ENCODE results near the gene SLC26A1. TPM values are rescaled to one million over a fixed set of nuclear protein-coding genes. Genes with fewer than 3 reads are reported as not detected.

Gene SLC26A1
- total and polyA plus RNA-seq, 2 experiments from 2014 or later, result 0.77 to 6.3 TPM

- Histone ChIP-seq H3K36me3 (no peaks in the 10 kb centered on the region), H3K27ac (no peak overlapping the region), H3K9me3 (ENCODE audit: low read depth) (no peaks in the 10 kb centered on the region), H3K4me3 (no peak overlapping the region), H3K27me3 (no peaks in the 10 kb centered on the region), H3K4me1 (ENCODE audit: low read depth) (peaks cover 14% of the 10 kb centered on the region)
- DNase-seq (ENCODE audit: low read depth in 1 of 2, low spot score in 1 of 2), result no peak
- TF ChIP-seq, protein P1, sequence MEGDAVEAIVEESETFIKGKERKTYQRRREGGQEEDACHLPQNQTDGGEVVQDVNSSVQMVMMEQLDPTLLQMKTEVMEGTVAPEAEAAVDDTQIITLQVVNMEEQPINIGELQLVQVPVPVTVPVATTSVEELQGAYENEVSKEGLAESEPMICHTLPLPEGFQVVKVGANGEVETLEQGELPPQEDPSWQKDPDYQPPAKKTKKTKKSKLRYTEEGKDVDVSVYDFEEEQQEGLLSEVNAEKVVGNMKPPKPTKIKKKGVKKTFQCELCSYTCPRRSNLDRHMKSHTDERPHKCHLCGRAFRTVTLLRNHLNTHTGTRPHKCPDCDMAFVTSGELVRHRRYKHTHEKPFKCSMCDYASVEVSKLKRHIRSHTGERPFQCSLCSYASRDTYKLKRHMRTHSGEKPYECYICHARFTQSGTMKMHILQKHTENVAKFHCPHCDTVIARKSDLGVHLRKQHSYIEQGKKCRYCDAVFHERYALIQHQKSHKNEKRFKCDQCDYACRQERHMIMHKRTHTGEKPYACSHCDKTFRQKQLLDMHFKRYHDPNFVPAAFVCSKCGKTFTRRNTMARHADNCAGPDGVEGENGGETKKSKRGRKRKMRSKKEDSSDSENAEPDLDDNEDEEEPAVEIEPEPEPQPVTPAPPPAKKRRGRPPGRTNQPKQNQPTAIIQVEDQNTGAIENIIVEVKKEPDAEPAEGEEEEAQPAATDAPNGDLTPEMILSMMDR (IDR thresholded peaks at IDR 0.05; ENCODE audit: low read depth, low read length), result no peak
Measured at GRCh38 chr4:1018147-1019020, 25.2 kb upstream of the SLC26A1 start.

DNA sequence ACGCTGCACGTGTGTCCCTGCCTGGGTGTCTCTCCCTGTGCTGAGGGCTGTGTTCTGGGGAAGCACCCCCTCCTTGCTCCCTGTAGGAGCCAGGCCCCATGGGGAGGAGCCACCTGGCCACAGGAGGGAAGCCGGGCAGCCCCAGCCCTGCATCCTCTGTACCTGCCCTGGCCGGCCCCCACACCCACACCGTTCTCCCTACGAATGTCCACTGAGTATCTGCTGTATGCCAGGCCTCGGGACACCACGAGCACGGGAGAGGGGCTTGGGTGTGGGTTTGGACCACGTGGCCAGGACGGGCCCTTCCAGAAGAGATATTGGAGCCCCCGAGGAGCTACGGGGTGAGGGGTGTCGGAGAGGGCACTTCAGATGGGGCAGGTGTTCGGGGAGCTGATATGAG lies 24.5 kb upstream of the SLC26A1 start:
- Histone ChIP-seq H3K27ac (no peak overlapping the region), H3K36me3 (no peaks in the 10 kb centered on the region), H3K4me1 (ENCODE audit: low read depth) (peaks cover 14% of the 10 kb centered on the region), H3K4me3 (no peak overlapping the region), H3K9me3 (ENCODE audit: low read depth) (no peaks in the 10 kb centered on the region), H3K27me3 (peaks cover 2% of the 10 kb centered on the region)
- TF ChIP-seq, protein P1 (IDR thresholded peaks at IDR 0.05; ENCODE audit: low read depth, low read length), result no peak
- no peak for DNase-seq (ENCODE audit: low read depth in 1 of 2, low spot score in 1 of 2)

GRCh38 chr4:1017211-1017610 lies 24.0 kb upstream of the SLC26A1 start:
- Histone ChIP-seq H3K27ac (no peak overlapping the region), H3K36me3 (no peaks in the 10 kb centered on the region), H3K4me1 (ENCODE audit: low read depth) (peaks cover 14% of the 10 kb centered on the region), H3K9me3 (ENCODE audit: low read depth) (no peaks in the 10 kb centered on the region), H3K27me3 (peaks cover 7% of the 10 kb centered on the region), H3K4me3 (no peak overlapping the region)
- TF ChIP-seq, protein P1 (IDR thresholded peaks at IDR 0.05; ENCODE audit: low read depth, low read length), result no peak
- DNase-seq (ENCODE audit: low read depth in 1 of 2, low spot score in 1 of 2), result no peak

DNA sequence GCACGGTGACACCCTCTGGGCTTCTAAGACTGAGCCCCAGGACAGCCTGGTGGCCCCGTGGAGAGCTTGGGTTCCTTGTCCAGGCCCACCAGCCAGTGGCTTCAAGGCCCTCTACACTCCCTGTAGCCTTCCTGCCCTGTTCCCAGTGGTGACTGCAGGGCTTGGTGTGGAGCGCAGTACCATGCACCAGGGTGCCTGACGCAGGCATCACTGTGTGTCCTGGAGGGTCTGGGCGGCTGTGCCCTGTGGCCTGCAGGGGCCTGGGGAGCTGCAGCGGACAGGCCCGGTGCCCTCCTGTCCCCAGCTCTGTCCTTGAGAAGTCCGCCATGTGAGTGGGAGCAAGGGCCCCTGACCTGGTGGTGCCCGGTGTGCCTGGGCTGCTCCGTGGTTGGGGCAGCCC lies 22.5 kb upstream of the SLC26A1 start:
- H3K36me3 ChIP-seq, result no peaks in the 10 kb centered on the region
- DNase-seq (ENCODE audit: low read depth in 1 of 2, low spot score in 1 of 2), result no peak
- no peaks in the 10 kb centered on the region for H3K9me3 ChIP-seq (ENCODE audit: low read depth)
- H3K27ac ChIP-seq, result no peak overlapping the region
- TF ChIP-seq, protein P1 (IDR thresholded peaks at IDR 0.05; ENCODE audit: low read depth, low read length), result no peak
- peaks cover 14% of the 10 kb centered on the region for H3K27me3 ChIP-seq
- H3K4me3 ChIP-seq, result no peak overlapping the region
- H3K4me1 ChIP-seq (ENCODE audit: low read depth), result peaks cover 14% of the 10 kb centered on the region

- Histone ChIP-seq H3K4me3 (no peak overlapping the region), H3K9me3 (ENCODE audit: low read depth) (no peaks in the 10 kb centered on the region), H3K27me3 (peaks cover 19% of the 10 kb centered on the region), H3K27ac (no peak overlapping the region), H3K36me3 (no peaks in the 10 kb centered on the region), H3K4me1 (ENCODE audit: low read depth) (peaks cover 14% of the 10 kb centered on the region)
- DNase-seq (ENCODE audit: low read depth in 1 of 2, low spot score in 1 of 2), result no peak
- TF ChIP-seq, protein P1 (IDR thresholded peaks at IDR 0.05; ENCODE audit: low read depth, low read length), result no peak
Measured at GRCh38 chr4:1015179-1015578, 22.0 kb upstream of the SLC26A1 start.
